SU-DHL-6 (cell line): ENCODE results near the gene NSF.
"Not testable (repeated sequence)": the region's sequence is repeated elsewhere in the genome, so short reads cannot be mapped to it uniquely, and the experiment has no call there.

Experiments
- EZH2phosphoT487 ChIP-seq: fragments of 200-600 bp; sonication (generic), shearing (Covaris generic); conservative IDR thresholded peaks from 2 replicates; pipeline ENCODE4 v1.6.1; 2018; ENCODE audit warnings: mild to moderate bottlenecking, antibody characterized with exemption, low read length, moderate library complexity, mixed read lengths
- TF ChIP-seq, protein P1 (sequence below): fragments of 200-600 bp; sonication (generic); IDR thresholded peaks from one replicate; pipeline ENCODE4 v1.5.1; 2017; ENCODE audit warnings: antibody characterized with exemption, mild to moderate bottlenecking, low read length, moderate library complexity; ENCODE audit not compliant: insufficient read depth, poor library complexity, severe bottlenecking

DNA sequence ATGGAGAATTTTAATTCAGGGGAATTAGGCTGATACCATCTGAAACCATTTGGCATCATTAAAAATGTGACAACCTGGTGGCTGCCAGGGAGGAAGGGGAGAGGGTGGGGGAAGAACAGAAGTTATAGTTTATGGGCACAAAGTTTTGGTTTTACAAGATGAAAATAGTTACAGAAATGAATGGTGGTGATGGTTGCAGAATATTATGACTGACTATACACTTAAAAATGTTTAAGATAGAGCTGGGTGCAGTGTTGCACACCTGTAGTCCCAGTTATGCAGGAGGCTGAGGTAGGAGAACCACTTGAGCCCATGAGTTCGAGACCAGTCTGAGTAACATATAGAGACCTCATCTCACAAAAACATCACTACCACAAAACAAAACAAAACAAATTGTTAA is 23.5 kb upstream of the NSF start:
- TF ChIP-seq, protein P1, sequence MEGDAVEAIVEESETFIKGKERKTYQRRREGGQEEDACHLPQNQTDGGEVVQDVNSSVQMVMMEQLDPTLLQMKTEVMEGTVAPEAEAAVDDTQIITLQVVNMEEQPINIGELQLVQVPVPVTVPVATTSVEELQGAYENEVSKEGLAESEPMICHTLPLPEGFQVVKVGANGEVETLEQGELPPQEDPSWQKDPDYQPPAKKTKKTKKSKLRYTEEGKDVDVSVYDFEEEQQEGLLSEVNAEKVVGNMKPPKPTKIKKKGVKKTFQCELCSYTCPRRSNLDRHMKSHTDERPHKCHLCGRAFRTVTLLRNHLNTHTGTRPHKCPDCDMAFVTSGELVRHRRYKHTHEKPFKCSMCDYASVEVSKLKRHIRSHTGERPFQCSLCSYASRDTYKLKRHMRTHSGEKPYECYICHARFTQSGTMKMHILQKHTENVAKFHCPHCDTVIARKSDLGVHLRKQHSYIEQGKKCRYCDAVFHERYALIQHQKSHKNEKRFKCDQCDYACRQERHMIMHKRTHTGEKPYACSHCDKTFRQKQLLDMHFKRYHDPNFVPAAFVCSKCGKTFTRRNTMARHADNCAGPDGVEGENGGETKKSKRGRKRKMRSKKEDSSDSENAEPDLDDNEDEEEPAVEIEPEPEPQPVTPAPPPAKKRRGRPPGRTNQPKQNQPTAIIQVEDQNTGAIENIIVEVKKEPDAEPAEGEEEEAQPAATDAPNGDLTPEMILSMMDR: not testable (repeated sequence)
- TF ChIP-seq EZH2phosphoT487: not testable (repeated sequence)
